ENCODE measurements around the gene VOPP1. TPM values are rescaled to one million over a fixed set of nuclear protein-coding genes. Genes with fewer than 3 reads are reported as not detected.

VOPP1 gene
- total RNA-seq, 1 donor from 2014 or later = 47.0 TPM

- no peak for DNase-seq
Measured at GRCh38 chr7:55532150-55532917, 40.0 kb downstream of the VOPP1 start.

DNA sequence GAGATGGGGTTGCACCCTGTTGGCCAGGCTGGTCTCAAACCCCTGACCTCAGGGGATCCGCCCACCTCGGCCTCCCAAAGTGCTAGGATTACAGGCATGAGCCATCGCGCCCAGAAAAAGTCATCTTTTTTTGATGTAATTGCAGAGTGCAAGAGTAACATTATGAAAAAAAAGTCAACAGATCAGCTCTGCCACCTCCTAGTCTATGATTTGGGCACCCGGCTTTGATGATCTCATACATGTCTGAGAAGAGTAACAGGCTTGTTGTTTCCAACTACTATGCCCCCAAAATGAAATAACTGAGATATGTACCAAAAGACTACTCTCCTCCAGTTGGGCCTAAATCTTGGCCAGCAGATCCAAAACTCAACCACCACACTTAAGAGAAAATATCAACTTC, 40.8 kb downstream of the VOPP1 start:
- DNase-seq = no peak

- no peak for DNase-seq
Measured at GRCh38 chr7:55527307-55527706, 45.0 kb downstream of the VOPP1 start.

DNA sequence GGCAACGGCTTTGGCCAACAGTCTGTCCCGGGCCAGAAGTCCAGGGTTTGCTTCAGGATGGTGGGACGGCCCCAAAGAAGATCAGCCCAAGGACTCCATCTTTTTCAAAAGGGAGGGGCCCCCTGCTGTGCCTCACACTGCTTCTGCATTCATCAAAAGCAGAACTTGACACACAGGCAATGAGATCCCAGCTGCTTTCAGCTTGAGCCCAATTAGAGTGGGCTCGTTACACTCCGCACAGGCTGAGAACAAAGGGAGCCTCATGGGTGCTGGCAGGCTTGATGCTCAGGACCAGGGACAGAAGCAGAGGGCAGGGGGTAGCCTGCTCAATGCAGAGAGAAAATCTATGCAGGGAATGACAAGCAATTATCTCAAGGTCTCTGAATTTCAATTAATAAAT, 45.5 kb downstream of the VOPP1 start:
- peak; percentile 57 for DNase-seq

- no peak for DNase-seq
Measured at GRCh38 chr7:55526329-55526728, 46.0 kb downstream of the VOPP1 start.

DNA sequence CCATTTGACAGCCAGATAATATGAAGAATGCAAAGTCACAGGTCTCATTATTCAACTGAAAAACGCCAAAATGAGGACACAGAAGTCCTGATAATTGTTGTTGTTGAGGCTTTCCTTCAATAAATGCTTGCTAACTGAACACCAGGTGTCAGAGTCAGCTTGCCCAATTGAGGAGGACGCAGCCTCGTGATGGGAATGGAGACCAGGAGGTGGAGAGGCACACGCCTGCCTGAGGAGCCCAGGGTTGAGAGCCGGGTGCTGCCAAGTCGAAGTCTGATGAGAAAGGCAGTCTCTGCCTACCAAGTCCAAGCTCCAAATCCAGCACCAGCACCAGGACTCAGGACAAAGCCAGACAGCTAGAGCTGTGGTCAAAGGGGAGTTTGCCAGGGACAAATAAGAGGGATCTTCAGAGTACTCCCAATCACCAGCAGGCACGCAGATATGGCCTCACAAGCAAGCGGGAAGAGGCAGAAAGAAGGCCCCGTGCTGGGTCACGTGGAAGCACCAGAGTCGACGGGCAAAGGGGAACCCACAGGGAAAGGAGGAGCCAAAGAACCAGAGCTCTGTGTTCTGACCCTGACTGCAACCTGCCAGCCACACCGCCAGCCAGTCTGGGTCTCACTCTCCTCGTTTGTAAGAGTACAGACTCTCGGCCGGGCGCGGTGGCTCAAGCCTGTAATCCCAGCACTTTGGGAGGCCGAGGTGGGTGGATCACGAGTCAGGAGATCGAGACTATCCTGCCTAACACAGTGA, 47.6 kb downstream of the VOPP1 start:
- no peak for DNase-seq

- DNase-seq = no peak
Measured at GRCh38 chr7:55523366-55523765, 48.9 kb downstream of the VOPP1 start.

GRCh38 chr7:55521917-55522902, 50.1 kb downstream of the VOPP1 start:
- no peak for DNase-seq

GRCh38 chr7:55521512-55521911, 50.8 kb downstream of the VOPP1 start:
- DNase-seq = no peak

GRCh38 chr7:55520426-55521140, 51.7 kb downstream of the VOPP1 start:
- no peak for DNase-seq

GRCh38 chr7:55518836-55519235, 53.5 kb downstream of the VOPP1 start:
- DNase-seq = no peak

DNA sequence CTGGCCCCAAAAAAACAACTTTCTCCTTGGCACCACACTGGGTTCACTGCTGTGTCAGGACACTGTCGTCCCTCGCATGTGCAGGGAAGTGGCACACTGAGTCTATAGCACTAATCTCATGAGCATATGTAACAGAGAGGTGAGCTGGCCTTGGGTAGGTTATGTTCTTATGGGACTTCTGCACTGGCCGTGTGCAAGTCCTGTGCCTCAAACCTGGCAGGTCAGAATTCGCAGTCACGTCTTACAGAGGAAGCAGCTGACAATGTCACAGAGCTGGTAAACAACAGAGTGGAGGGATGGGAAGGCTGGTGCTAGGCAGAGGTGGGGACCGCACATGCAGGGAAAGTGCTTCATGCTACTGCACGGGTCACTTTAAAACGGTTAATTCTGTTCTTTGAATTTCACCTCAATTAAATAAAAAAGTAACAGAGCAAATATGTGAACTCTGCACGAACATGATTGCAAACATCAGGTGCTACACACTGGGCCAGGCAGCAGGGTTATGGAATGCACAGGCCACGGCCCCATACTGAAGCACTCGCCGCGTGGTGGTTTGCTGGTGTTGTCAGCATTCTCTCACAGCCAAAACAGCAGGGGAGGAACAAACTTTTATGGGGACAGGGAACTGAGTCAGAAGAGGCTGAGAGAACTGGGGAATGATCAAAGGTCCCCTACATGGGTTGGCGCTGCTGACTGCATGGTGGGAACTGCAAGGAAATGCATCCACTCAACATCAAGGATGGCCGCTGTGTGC, 54.2 kb downstream of the VOPP1 start:
- no peak for DNase-seq

- DNase-seq = no peak
Measured at GRCh38 chr7:55517191-55517633, 55.1 kb downstream of the VOPP1 start.

DNA sequence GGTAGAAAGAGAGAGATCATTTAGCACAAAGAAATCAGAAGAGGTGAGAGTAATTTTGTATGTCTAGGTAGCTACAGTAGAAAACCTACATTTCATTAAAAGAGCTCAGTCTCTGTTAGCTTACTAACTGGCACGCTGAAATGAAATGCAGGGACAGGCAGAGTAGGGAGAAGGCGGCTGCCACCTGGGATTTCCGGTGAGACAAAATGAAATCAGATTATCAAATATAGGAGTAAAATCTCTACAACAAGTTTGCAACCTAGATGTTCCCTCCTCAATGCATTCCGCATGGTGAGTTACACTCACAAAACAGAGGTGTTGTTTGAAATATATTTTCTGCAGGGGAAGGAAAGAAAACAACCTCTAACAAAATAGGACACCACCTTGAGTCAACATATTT, 55.9 kb downstream of the VOPP1 start:
- DNase-seq = no peak

DNA sequence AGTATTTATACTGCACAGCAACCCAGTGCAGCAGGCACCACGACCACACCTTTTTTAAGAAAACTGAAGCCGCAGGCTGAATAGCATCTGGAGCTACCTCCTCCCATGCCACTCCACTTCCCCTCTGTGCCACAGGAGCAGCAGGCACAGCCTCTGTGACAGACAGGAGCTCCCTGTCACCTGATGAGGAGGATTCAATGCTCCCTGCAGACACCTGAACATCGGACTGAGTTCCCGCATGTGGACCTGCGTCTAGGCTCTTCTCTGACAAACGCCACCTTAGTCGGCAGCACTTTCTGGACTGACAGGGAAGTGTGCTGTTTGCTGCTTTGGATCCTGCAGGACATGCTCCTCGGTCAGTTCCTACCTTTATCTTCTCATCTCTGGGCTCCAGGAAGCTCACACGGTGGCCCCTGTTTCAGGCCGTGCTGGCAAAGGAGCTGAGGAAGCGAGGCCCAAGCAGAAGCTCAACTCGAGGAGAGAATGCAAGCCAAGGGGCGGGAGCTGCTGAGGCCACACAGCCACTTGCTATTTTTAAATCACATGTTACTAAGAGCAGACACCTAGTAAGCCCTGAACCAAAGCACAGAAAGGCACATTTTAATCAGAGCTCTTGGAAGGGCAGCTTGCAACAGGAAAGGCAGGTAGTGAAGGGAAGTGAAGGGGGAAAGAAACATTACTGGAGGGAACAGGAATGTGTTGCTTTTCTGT, 56.6 kb downstream of the VOPP1 start:
- peak; percentile 35 for DNase-seq

DNA sequence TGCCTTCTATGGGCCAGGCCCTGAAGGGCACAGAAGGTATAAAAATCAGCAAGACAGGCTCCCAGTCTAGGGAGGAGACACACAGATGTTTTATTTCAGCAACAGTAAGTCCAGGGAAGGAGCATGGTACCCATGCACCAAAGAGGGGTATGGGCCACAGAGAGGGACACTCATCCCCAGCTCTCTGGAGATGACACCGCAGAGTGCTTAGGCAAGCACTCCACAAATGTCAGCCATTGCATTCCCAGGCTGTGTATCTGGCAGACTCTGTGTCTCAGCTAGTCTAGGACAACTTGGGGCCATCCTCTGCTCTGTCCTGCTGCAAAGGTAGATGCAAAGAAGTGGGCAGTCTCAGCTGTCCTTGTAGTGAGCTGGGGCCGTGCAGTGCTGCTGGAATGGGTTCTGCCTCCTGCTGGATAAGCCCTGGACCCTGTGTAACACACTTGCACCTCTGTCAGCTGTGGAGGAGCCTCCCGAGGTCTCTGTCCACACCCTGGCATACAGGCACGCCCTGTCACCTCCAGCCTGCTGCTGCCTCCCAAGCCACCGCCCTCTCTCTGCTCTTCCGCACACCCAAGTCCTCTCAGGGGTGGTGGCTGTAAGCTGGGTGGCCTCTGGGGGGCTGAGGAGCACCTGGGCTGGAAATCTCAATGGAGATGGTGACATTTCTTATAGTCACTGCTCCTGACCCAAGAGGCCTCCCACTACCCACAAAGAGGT, 57.6 kb downstream of the VOPP1 start:
- DNase-seq = no peak

DNA sequence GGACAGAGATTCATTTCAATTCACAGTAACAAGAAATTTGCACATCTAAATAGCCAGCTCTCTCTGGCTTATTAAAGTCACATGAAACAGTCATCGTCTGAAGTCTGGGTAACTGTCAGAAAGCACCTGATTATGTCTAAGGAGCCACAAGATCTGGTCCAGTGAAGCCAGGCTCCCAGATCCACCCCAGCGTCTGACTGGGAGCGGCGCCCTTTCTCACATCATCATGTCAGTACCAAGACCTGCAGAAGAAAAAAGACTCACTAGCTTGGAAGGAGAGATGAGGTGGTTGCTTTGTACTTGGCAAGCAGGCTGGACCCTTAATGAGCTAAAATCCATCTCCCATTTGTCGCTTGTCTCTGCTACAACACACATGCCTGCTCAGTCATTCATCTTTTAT, 58.4 kb downstream of the VOPP1 start:
- DNase-seq = no peak

DNA sequence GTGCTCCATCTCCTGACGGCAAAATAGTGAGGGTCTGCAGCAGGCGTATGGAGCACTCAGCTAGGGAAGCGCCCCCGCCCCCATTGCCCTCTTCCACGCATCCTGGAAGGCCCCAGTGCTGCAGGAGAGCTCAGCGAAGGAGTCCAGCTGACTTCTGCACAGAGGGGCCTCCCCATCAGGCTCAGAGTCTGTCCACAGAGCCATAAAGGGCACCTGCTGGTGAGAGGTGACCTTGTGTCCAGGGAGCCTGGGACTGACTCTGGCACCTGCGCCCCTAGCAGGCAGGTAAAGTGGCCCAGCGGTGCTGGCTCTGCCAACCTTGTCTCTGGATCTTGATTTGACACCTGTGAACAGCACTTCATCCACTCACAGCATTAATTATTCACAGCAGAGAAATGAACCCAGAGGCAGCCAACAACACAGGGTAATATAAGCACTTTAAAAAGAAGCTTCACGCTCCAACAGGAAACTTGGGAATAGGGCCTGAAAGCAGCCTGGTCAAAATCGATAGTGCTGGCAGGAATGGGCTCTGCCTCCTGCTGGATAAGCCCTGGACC, 59.6 kb downstream of the VOPP1 start:
- DNase-seq = no peak

DNA sequence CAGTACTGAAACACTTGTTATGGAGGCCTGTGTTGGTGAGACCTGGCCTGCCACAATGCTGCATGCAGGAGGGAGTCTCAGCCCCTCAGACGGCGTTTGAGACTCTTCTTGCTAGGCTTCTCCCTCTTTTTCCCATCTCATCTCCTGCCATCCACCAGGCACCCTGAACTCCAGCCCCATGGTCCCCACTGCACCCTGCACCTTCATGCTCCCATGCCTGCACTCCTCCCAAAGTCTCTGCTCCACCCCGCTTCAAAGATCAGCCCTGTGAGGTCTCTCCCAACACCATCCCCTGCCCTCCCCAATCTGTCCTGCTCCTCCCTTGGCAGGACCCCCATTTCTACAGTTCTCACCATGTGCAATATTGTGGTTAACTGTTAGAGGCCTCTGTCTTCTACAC, 61.7 kb downstream of the VOPP1 start:
- DNase-seq = no peak

Measured in tongue (tissue), 2 donors.